SK-N-SH treated with all-trans-retinoic acid at 6 μM for 48 hours (cell line): ENCODE data around the gene KRTAP10-3.

Experiments used
- ATAC-seq: fragments of 200-7000 bp; cut with Tn5 transposase; 3 replicates; pipeline ENCODE4 v1.9.1; 2020; ENCODE audit warnings: mild to moderate bottlenecking, moderate library complexity
- ARNTL ChIP-seq: fragments of 450-650 bp; formaldehyde crosslinking; IDR thresholded peaks from 2 replicates; pipeline ENCODE4 v1.5.0; 2020; ENCODE audit warnings: low read depth, mild to moderate bottlenecking, moderate library complexity, borderline replicate concordance
- BACH2 ChIP-seq: fragments of 250-450 bp; sonication (Bioruptor Pico); IDR thresholded peaks from 2 replicates; pipeline ENCODE4 v1.9.0; 2021; ENCODE audit warnings: mild to moderate bottlenecking, borderline replicate concordance
- CSDC2 ChIP-seq: fragments of 250-450 bp; sonication (Bioruptor Pico); IDR thresholded peaks from 2 replicates; pipeline ENCODE4 v1.5.0; 2020; ENCODE audit warnings: mild to moderate bottlenecking, moderate library complexity
- ESRRG ChIP-seq: fragments of 250-450 bp; sonication (Bioruptor Pico); IDR thresholded peaks from 2 replicates; pipeline ENCODE4 v1.6.1; 2021; ENCODE audit warnings: mild to moderate bottlenecking
- ISL1 ChIP-seq: fragments of 250-450 bp; sonication (Bioruptor Pico); IDR thresholded peaks from 2 replicates; pipeline ENCODE4 v2.1.2; 2022; ENCODE audit warnings: mild to moderate bottlenecking, moderate library complexity
- OSR1 ChIP-seq: fragments of 250-450 bp; sonication (Bioruptor Pico); IDR thresholded peaks from 2 replicates; pipeline ENCODE4 v1.8.0; 2022; ENCODE audit warnings: moderate library complexity, mild to moderate bottlenecking, inconsistent platforms
- PPARA ChIP-seq: fragments of 250-450 bp; sonication (Bioruptor Pico); IDR thresholded peaks from 2 replicates; pipeline ENCODE4 v1.5.0; 2020; ENCODE audit warnings: mild to moderate bottlenecking, borderline replicate concordance
- RARB ChIP-seq: fragments of 250-450 bp; sonication (Bioruptor Pico); IDR thresholded peaks from 2 replicates; pipeline ENCODE4 v1.8.0; 2021; ENCODE audit warnings: mild to moderate bottlenecking, moderate library complexity
- TCF4 ChIP-seq: fragments of 250-450 bp; sonication (Bioruptor Pico); IDR thresholded peaks from 2 replicates; pipeline ENCODE4 v1.8.0; 2021; ENCODE audit warnings: mild to moderate bottlenecking, moderate library complexity, borderline replicate concordance
- TOX ChIP-seq: fragments of 250-450 bp; sonication (Bioruptor Pico); IDR thresholded peaks from 2 replicates; pipeline ENCODE4 v1.8.0; 2021; ENCODE audit warnings: mild to moderate bottlenecking, moderate library complexity, borderline replicate concordance
- ZC3H10 ChIP-seq: fragments of 250-450 bp; sonication (Bioruptor Pico); IDR thresholded peaks from 2 replicates; pipeline ENCODE4 v1.5.1; 2021; ENCODE audit warnings: mild to moderate bottlenecking, moderate library complexity
- ZFP3 ChIP-seq: fragments of 250-450 bp; sonication (Bioruptor Pico); IDR thresholded peaks from 2 replicates; pipeline ENCODE4 v1.5.0; 2020; ENCODE audit warnings: mild to moderate bottlenecking, moderate library complexity
- ZFP30 ChIP-seq: fragments of 450-650 bp; formaldehyde crosslinking; IDR thresholded peaks from 2 replicates; pipeline ENCODE4 v1.5.0; 2022; ENCODE audit warnings: mild to moderate bottlenecking, moderate library complexity
- ZNF70 ChIP-seq: fragments of 450-650 bp; formaldehyde crosslinking; IDR thresholded peaks from 2 replicates; pipeline ENCODE4 v1.5.0; 2020; ENCODE audit warnings: mild to moderate bottlenecking, moderate library complexity
- ZNF8 ChIP-seq: fragments of 450-650 bp; formaldehyde crosslinking; IDR thresholded peaks from 2 replicates; pipeline ENCODE4 v1.5.0; 2020; ENCODE audit warnings: mild to moderate bottlenecking, moderate library complexity
- TF ChIP-seq, protein P1 (sequence below): fragments of 250-450 bp; sonication (Bioruptor Pico); IDR thresholded peaks from 2 replicates; pipeline ENCODE4 v1.5.1; 2021; ENCODE audit warnings: mild to moderate bottlenecking, moderate library complexity
- TF ChIP-seq, protein P2 (sequence below): fragments of 250-450 bp; sonication (Bioruptor Pico); IDR thresholded peaks from 2 replicates; pipeline ENCODE4 v1.5.1; 2020; ENCODE audit warnings: low read depth, mild to moderate bottlenecking, moderate library complexity
- TF ChIP-seq, protein P3 (sequence below): fragments of 250-450 bp; sonication (Bioruptor Pico); IDR thresholded peaks from 2 replicates; pipeline ENCODE4 v1.5.0; 2020; ENCODE audit warnings: mild to moderate bottlenecking, moderate library complexity
- TF ChIP-seq, protein P4 (sequence below): fragments of 250-450 bp; sonication (Bioruptor Pico); IDR thresholded peaks from 2 replicates; pipeline ENCODE4 v1.8.0; 2020; ENCODE audit warnings: mild to moderate bottlenecking, moderate library complexity, borderline replicate concordance

KRTAP10-3 gene, protein sequence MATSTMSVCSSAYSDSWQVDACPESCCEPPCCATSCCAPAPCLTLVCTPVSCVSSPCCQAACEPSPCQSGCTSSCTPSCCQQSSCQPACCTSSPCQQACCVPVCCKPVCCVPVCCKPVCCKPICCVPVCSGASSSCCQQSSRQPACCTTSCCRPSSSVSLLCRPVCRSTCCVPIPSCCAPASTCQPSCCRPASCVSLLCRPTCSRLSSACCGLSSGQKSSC

DNA sequence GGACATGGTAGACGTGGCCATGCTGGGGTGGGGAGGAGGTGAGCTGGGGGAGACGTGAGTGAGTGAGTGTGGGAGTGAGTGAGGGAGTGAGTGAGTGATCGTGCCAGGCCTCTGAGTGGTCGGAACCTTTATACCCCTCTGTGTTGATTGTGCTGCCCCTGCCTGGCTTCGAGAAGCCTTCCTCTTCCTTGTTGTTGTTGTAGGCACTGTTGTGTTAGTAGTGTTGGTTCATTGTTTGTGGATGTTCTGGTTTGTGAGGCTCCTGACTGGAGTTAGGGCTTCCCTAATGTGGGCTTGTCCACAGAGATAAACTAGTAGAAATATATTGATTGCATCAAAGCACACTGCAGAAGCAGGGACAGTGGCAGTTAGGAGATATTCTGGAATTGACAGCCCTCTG lies at the start of gene KRTAP10-3:
TSS of gene KRTAP10-3 (minus strand) at position 101 of the 400 bp plus-strand sequence. CDS start at position 21, 80 bp downstream.
- TF ChIP-seq RARB (CRISPR knock-in tag) (no peak), ARNTL (CRISPR knock-in tag) (no peak), TCF4 (CRISPR knock-in tag) (no peak), ISL1 (CRISPR knock-in tag) (no peak), TOX (CRISPR knock-in tag) (no peak), ZC3H10 (CRISPR knock-in tag) (no peak), BACH2 (no peak)
- TF ChIP-seq, protein P1, sequence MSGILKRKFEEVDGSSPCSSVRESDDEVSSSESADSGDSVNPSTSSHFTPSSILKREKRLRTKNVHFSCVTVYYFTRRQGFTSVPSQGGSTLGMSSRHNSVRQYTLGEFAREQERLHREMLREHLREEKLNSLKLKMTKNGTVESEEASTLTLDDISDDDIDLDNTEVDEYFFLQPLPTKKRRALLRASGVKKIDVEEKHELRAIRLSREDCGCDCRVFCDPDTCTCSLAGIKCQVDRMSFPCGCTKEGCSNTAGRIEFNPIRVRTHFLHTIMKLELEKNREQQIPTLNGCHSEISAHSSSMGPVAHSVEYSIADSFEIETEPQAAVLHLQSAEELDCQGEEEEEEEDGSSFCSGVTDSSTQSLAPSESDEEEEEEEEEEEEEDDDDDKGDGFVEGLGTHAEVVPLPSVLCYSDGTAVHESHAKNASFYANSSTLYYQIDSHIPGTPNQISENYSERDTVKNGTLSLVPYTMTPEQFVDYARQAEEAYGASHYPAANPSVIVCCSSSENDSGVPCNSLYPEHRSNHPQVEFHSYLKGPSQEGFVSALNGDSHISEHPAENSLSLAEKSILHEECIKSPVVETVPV (CRISPR knock-in tag) = no peak
- TF ChIP-seq, protein P2, sequence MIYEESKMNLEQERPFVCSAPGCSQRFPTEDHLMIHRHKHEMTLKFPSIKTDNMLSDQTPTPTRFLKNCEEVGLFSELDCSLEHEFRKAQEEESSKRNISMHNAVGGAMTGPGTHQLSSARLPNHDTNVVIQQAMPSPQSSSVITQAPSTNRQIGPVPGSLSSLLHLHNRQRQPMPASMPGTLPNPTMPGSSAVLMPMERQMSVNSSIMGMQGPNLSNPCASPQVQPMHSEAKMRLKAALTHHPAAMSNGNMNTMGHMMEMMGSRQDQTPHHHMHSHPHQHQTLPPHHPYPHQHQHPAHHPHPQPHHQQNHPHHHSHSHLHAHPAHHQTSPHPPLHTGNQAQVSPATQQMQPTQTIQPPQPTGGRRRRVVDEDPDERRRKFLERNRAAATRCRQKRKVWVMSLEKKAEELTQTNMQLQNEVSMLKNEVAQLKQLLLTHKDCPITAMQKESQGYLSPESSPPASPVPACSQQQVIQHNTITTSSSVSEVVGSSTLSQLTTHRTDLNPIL (CRISPR knock-in tag) = no peak
- ATAC-seq = no peak

DNA sequence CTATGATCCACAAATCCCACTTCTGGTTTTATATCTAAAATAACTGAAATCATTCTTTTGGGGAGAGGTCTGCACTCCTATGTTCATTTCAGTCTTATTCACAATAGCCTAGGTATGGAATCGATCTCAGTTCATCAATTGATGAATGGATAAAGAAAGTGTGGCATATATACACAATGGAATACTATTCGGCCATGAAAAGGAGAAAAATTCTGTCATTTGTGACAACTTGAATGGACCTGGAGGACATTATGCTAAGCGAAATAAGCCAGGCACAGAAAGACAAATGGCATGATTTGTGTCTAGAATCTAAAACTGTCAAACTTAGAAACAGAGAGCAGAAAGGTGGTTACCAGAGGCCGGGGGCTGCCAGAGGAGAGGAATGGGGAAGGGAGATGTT lies 47.9 kb upstream of the KRTAP10-3 start:
- TF ChIP-seq ISL1 (CRISPR knock-in tag) = no peak
- TF ChIP-seq, protein P3, sequence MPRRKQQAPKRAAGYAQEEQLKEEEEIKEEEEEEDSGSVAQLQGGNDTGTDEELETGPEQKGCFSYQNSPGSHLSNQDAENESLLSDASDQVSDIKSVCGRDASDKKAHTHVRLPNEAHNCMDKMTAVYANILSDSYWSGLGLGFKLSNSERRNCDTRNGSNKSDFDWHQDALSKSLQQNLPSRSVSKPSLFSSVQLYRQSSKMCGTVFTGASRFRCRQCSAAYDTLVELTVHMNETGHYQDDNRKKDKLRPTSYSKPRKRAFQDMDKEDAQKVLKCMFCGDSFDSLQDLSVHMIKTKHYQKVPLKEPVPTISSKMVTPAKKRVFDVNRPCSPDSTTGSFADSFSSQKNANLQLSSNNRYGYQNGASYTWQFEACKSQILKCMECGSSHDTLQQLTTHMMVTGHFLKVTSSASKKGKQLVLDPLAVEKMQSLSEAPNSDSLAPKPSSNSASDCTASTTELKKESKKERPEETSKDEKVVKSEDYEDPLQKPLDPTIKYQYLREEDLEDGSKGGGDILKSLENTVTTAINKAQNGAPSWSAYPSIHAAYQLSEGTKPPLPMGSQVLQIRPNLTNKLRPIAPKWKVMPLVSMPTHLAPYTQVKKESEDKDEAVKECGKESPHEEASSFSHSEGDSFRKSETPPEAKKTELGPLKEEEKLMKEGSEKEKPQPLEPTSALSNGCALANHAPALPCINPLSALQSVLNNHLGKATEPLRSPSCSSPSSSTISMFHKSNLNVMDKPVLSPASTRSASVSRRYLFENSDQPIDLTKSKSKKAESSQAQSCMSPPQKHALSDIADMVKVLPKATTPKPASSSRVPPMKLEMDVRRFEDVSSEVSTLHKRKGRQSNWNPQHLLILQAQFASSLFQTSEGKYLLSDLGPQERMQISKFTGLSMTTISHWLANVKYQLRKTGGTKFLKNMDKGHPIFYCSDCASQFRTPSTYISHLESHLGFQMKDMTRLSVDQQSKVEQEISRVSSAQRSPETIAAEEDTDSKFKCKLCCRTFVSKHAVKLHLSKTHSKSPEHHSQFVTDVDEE = no peak
- ATAC-seq = no peak

DNA sequence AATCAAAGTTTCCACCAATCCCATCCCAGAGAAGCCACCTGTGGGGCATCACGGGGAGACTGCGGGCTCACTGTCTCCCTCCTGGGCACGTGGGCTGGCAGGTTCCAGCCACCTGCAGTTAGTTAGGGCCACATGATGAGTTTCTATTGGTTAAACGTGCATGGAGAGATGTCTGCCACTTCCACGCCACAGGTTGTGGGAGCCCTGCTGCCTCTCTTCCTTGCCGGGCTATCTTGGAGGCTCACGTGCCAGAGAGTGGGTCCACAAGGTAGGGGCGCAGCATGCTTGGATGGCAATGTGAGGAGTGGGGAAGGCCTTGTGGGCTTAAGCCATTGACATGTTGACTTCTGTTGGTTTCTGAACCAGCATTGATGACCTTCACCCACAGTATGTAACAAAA lies 45.3 kb upstream of the KRTAP10-3 start:
- ATAC-seq = no peak
- TF ChIP-seq ISL1 (CRISPR knock-in tag) (no peak), PPARA (CRISPR knock-in tag) (no peak), BACH2 (no peak), RARB (CRISPR knock-in tag) (no peak), ARNTL (CRISPR knock-in tag) (no peak), ZFP3 (CRISPR knock-in tag) (no peak), TOX (CRISPR knock-in tag) (no peak), OSR1 (no peak)
- TF ChIP-seq, protein P4, sequence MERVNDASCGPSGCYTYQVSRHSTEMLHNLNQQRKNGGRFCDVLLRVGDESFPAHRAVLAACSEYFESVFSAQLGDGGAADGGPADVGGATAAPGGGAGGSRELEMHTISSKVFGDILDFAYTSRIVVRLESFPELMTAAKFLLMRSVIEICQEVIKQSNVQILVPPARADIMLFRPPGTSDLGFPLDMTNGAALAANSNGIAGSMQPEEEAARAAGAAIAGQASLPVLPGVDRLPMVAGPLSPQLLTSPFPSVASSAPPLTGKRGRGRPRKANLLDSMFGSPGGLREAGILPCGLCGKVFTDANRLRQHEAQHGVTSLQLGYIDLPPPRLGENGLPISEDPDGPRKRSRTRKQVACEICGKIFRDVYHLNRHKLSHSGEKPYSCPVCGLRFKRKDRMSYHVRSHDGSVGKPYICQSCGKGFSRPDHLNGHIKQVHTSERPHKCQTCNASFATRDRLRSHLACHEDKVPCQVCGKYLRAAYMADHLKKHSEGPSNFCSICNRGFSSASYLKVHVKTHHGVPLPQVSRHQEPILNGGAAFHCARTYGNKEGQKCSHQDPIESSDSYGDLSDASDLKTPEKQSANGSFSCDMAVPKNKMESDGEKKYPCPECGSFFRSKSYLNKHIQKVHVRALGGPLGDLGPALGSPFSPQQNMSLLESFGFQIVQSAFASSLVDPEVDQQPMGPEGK = no peak
- TF ChIP-seq, all 23 proteins: peak for 0

DNA sequence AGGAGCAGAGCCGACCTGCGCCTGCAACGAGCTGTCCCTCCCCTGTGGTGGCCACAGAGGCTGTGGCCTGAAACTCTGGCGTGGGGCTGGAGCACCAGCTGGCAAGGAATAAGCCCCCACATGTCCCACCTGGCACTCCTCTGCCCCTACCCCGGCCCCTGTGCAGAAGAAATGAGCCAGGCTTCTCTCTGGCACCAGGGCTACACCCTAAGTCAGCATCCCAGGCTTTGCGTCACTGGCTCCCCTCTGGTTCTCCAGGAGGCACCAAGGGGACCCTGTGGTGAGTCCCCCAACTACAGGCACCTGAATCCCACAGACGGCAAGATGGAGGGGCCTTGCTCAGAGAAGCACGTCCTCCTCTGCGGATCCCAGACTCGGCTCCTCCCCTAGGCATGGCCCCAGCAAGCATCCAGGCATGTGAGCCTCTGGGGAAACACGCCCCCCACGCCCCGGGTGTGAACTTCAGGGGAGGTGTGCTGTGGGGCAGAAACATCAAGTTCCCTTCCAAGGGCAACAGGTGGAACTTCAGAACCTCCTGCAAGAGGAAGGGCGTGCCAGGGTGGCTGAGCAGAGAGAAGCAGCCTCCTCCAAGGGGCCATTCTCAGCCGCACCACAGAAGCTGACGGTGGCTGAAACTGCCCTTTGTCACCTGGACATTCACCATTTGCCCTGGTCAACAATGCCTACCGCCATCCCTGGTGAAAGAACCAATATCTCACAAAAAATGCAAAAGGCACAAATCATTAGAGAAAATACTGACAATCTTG lies 44.7 kb upstream of the KRTAP10-3 start:
- ATAC-seq = no peak
- TF ChIP-seq OSR1 (no peak), TOX (CRISPR knock-in tag) (no peak)

DNA sequence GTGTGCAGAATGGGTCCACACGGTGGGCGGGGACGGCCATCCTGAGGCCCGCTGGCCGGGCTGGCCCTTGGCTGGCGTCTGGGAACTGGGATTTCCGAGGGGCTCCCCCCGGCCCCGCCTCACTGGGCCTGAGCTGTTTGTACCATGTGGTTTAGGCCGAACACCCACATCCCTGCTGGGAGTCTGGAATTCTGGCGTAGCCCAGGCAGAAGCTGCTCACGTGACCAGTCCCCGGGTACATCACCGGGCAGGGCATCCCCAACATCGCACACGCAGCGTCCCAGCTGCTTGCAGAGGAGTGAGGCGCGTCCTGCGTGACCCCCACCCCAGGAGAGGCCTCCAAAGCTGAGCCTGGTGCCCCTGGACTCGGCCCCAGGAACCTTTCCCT lies 43.9 kb upstream of the KRTAP10-3 start:
- ATAC-seq = peak; percentile 25; the same call in 1 of the 3 replicates
- no peak for TF ChIP-seq ZFP30 (CRISPR knock-in tag)
- TF ChIP-seq CSDC2 (CRISPR knock-in tag) = no peak
- no peak for TF ChIP-seq ZC3H10 (CRISPR knock-in tag)
- TF ChIP-seq PPARA (CRISPR knock-in tag) = no peak
- TF ChIP-seq, protein P1 (CRISPR knock-in tag) = no peak
- TF ChIP-seq, protein P3 = no peak
- TF ChIP-seq ZNF70 = no peak
- no peak for TF ChIP-seq ESRRG (CRISPR knock-in tag)
- no peak for TF ChIP-seq BACH2
- no peak for TF ChIP-seq ZNF8
